HL-60 (cell line): ENCODE results near the gene RASSF5.

Experiments used
- CTCF ChIP-seq: IDR thresholded peaks from one replicate; pipeline ENCODE4 v1.5.1; 2011; ENCODE audit warnings: low read length, control low read depth, inconsistent platforms; ENCODE audit not compliant: insufficient read depth
- GABPA ChIP-seq: IDR thresholded peaks from 2 replicates; pipeline ENCODE4 v1.6.1; 2012; ENCODE audit warnings: low read depth

GRCh38 chr1:206510371-206510770 is 3.0 kb downstream of the RASSF5 start:
- no peak for TF ChIP-seq GABPA
- TF ChIP-seq CTCF, result no peak
